Measurements from ENCODE around the gene ZNF862. TPM values are rescaled to one million over a fixed set of nuclear protein-coding genes. Genes with fewer than 3 reads are reported as not detected.

The ZNF862 gene
- total and polyA plus RNA-seq, 2 of the 13 experiments (the other 11 are each of a cell fraction or from before 2014, with no cell fraction given), result 0.89 to 2.0 TPM

DNA sequence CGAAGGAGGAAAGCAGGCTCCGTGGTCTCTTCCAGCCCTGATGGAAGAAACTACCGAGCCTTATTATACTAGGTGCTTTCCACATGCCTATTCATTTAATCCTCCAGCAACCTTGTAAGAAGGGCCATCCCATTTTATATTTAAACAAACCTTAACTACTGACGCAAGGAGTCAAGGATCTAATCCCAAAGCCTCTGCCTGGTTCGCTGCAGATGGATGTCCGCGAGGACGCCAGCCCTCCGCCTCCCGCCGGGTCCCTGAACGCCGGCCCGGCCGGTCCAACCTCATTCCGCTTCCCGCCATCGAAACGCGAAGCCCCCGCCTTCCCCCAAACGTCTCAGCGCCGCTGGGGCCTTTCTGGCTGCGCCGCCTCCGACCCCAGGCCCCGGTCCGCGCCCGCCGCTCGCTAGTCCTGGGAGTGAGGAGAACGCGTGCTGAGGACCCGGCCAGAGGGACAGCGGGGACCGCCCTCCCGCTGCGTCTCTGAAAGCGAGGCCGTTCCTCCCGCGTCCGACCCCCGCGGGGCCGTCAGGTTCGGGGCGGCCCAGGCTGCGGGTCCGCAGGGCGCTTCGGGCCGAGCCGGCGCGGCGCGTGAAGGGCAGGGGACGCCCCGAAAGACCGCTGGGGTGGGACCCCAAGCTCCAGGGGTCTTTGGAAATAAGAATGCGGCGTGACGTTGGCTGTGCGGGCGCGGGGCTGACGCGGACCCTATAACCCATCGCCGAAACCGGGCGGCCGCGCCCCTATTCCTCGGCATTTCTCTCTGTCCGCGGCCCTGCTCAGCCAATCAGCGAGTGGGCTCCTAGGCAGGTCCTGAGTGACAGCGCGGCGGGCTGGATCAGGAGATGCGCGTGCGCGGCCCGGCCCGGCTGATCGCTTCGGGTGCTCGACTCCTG is 35.1 kb downstream of the ZNF862 start, which contains the start of gene ATP6V0E2 (continued):
- TF ChIP-seq STAT6 (CRISPR knock-in tag; IDR thresholded peaks at IDR 0.05; ENCODE audit: borderline replicate concordance), result no peak
- TF ChIP-seq, protein P1, sequence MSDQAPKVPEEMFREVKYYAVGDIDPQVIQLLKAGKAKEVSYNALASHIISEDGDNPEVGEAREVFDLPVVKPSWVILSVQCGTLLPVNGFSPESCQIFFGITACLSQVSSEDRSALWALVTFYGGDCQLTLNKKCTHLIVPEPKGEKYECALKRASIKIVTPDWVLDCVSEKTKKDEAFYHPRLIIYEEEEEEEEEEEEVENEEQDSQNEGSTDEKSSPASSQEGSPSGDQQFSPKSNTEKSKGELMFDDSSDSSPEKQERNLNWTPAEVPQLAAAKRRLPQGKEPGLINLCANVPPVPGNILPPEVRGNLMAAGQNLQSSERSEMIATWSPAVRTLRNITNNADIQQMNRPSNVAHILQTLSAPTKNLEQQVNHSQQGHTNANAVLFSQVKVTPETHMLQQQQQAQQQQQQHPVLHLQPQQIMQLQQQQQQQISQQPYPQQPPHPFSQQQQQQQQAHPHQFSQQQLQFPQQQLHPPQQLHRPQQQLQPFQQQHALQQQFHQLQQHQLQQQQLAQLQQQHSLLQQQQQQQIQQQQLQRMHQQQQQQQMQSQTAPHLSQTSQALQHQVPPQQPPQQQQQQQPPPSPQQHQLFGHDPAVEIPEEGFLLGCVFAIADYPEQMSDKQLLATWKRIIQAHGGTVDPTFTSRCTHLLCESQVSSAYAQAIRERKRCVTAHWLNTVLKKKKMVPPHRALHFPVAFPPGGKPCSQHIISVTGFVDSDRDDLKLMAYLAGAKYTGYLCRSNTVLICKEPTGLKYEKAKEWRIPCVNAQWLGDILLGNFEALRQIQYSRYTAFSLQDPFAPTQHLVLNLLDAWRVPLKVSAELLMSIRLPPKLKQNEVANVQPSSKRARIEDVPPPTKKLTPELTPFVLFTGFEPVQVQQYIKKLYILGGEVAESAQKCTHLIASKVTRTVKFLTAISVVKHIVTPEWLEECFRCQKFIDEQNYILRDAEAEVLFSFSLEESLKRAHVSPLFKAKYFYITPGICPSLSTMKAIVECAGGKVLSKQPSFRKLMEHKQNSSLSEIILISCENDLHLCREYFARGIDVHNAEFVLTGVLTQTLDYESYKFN (CRISPR knock-in tag; conservative IDR thresholded peaks at IDR 0.05), result 0 out of 2 replicates have a peak, but pooled peaks have one; percentile 5
- TF ChIP-seq SAFB2 (CRISPR knock-in tag; IDR thresholded peaks at IDR 0.05; ENCODE audit: borderline replicate concordance, low read depth), result peak; percentile 29; the same call in 1 of the 2 replicates
- TF ChIP-seq SRF (IDR thresholded peaks at IDR 0.05; ENCODE audit: low read depth, low read length), result no peak
- TF ChIP-seq SP2 (CRISPR knock-in tag; IDR thresholded peaks at IDR 0.05), result 0 out of 2 replicates have a peak, but pooled peaks have one; percentile 11
- TF ChIP-seq ZNF841 (CRISPR knock-in tag; IDR thresholded peaks at IDR 0.05; ENCODE audit: borderline replicate concordance), result no peak
- no peak for TF ChIP-seq IRX3 (CRISPR knock-in tag; IDR thresholded peaks at IDR 0.05; ENCODE audit: borderline replicate concordance, low read depth)
- peak; percentile 69; the same call in 1 of the 2 replicates for TF ChIP-seq TFDP1 (CRISPR knock-in tag; IDR thresholded peaks at IDR 0.05; ENCODE audit: borderline replicate concordance)
- TF ChIP-seq ZC3H13 (CRISPR knock-in tag; IDR thresholded peaks at IDR 0.05), result 0 out of 2 replicates have a peak, but pooled peaks have one; percentile 27
- no peak for TF ChIP-seq ZNF557 (CRISPR knock-in tag; IDR thresholded peaks at IDR 0.05)
- no peak for TF ChIP-seq ZFP36 (IDR thresholded peaks at IDR 0.05; ENCODE audit: borderline replicate concordance, low read depth, low read length, partially characterized antibody)
- peak; percentile 50; the same call in 1 of the 2 replicates for TF ChIP-seq ZBTB7B (CRISPR knock-in tag; IDR thresholded peaks at IDR 0.05)
- TF ChIP-seq ZBTB2 (CRISPR knock-in tag; IDR thresholded peaks at IDR 0.05; ENCODE audit: low read depth), result 0 out of 2 replicates have a peak, but pooled peaks have one; percentile 51
- TF ChIP-seq MAFF (IDR thresholded peaks at IDR 0.05; ENCODE audit: low read depth, low read length), result no peak
- TF ChIP-seq ATF1 (CRISPR knock-in tag; IDR thresholded peaks at IDR 0.05), result no peak
- TF ChIP-seq ZNF33B (CRISPR knock-in tag; IDR thresholded peaks at IDR 0.05), result peak; percentile 90; the same call in 1 of the 2 replicates
- peak; percentile 55; the same call in 1 of the 2 replicates for TF ChIP-seq RFX5 (IDR thresholded peaks at IDR 0.05; ENCODE audit: low read depth, low read length)
- peak; percentile 35; the same call in 1 of the 2 replicates for TF ChIP-seq PHF20 (CRISPR knock-in tag; IDR thresholded peaks at IDR 0.05)
- TF ChIP-seq JUNB (CRISPR knock-in tag; IDR thresholded peaks at IDR 0.05; ENCODE audit: borderline replicate concordance), result no peak
